Natural killer cell (primary cell): ENCODE measurements around the gene PYGM. TPM values are rescaled to one million over a fixed set of nuclear protein-coding genes. Genes with fewer than 3 reads are reported as not detected.

Source experiments
- ATAC-seq, 3 donors: fragments of 150-1000 bp in 2 of 3; fragments of 200-7000 bp in 1 of 3; cut with Tn5 transposase; 1 replicate in 1 of 3; 2 replicates in 2 of 3; pipeline ENCODE4 v1.10.0; 2021; ENCODE audit warnings: mild to moderate bottlenecking in 2 of 3, moderate library complexity in 2 of 3
- DNase-seq, 2 donors: peaks; one replicate each; pipeline versions ENCODE4 v3.0.0 to v3.0.0-alpha.2; 2013 to 2021; ENCODE audit warnings: mixed read lengths in 1 of 2
- H3K27ac ChIP-seq: one replicate; pipeline ENCODE4 v1.5.1; 2013; ENCODE audit warnings: mild to moderate bottlenecking, low read length
- H3K27me3 ChIP-seq: one replicate; pipeline ENCODE4 v1.6.1; 2013; ENCODE audit warnings: low read length; ENCODE audit not compliant: control insufficient read depth, insufficient read depth
- H3K36me3 ChIP-seq: one replicate; pipeline ENCODE4 v1.6.1; 2013; ENCODE audit warnings: low read length; ENCODE audit not compliant: control insufficient read depth, insufficient read depth
- H3K4me1 ChIP-seq: one replicate; pipeline ENCODE4 v1.6.1; 2013; ENCODE audit warnings: low read length; ENCODE audit not compliant: control insufficient read depth, insufficient read depth
- H3K4me3 ChIP-seq: one replicate; pipeline ENCODE4 v1.5.1; 2013; ENCODE audit warnings: low read length
- H3K9me3 ChIP-seq: one replicate; pipeline ENCODE4 v1.6.1; 2013; ENCODE audit warnings: low read length; ENCODE audit not compliant: control insufficient read depth, insufficient read depth
- H3K27ac Mint-ChIP-seq, 2 donors: one replicate each; pipeline ENCODE4 v1.8.0; 2022; ENCODE audit warnings: mild to moderate bottlenecking in 2 of 2, mixed read lengths in 2 of 2, moderate library complexity in 1 of 2
- H3K27me3 Mint-ChIP-seq, 2 donors: one replicate each; pipeline ENCODE4 v1.8.0; 2022; ENCODE audit warnings: low read depth in 2 of 2, mixed read lengths in 2 of 2
- H3K36me3 Mint-ChIP-seq: one replicate; pipeline ENCODE4 v1.8.0; 2022; ENCODE audit warnings: mixed read lengths
- H3K4me1 Mint-ChIP-seq, 2 donors: one replicate each; pipeline ENCODE4 v1.8.0; 2022; ENCODE audit warnings: mixed read lengths in 2 of 2
- H3K4me3 Mint-ChIP-seq: one replicate; pipeline ENCODE4 v1.8.0; 2022; ENCODE audit warnings: mild to moderate bottlenecking, moderate library complexity, mixed read lengths
- H3K9me3 Mint-ChIP-seq, 2 donors: one replicate each; pipeline ENCODE4 v1.8.0; 2022; ENCODE audit warnings: mixed read lengths in 2 of 2
- WGBS: methylation state at CpG from one replicate; pipeline ENCODE4 v1.1.7; 2013; ENCODE audit warnings: missing lambda C conversion rate; ENCODE audit not compliant: insufficient coverage; 5-methylcytosine and 5-hydroxymethylcytosine counted together
- intact Hi-C: fragments of 100-400 bp; cut with micrococcal nuclease; formaldehyde crosslinking; loops from one replicate; pipeline ENCODE4 v1.14.2; 2022
- total RNA-seq, 4 donors: library from RNA; stranded (reverse); fragments of 120-200 nt in 1 of 4; gene quantifications; one replicate each; pipeline versions ENCODE4 v1.2.3 to v1.2.4, GENCODE V29; 2013 to 2022
- TF ChIP-seq, protein P1 (sequence below): fragments of 200-600 bp; IDR thresholded peaks from one replicate; pipeline ENCODE4 v1.8.0; 2022; ENCODE audit warnings: antibody characterized with exemption

Gene PYGM
- total RNA-seq, 3 donors from 2014 or later (not counting 1 experiment from before 2014, with no cell fraction given): 4.1 to 8.4 (median 6.1) TPM

DNA sequence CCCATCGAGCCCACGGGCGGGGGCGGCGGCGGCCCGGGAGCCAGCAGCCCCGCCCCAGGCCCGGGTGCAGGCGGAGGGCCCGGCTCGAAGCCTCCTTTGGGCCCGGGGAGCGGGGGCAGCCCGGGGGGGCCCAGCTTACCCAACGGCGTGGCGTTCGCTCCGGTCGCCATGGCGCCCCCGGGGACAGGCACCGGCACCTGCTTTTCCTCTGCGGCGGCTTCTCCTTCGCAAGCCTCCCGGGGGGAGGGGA is 18.4 kb upstream of the PYGM start:
- DNase-seq: no peak
- H3K9me3 ChIP-seq: no peaks in the 10 kb centered on the region
- peak; percentile 0 to 3 (median 3) for ATAC-seq
- peaks cover 32% of the 10 kb centered on the region for H3K36me3 Mint-ChIP-seq
- peak overlapping the region; percentile 95 for H3K4me3 Mint-ChIP-seq
- intact Hi-C loops: loop anchor here (1.0 to 10.0 kb wide), 4 partner anchors 13 to 337 kb away; partner anchors contain the start of genes EHD1, TM7SF2 and ZNHIT2
- H3K4me1 Mint-ChIP-seq: peaks cover 49 to 52% of the 10 kb centered on the region in 2 donors
- H3K27ac Mint-ChIP-seq: peak overlapping the region; percentile 97 to 100
- H3K27ac ChIP-seq: peak overlapping the region; percentile 98
- TF ChIP-seq, protein P1, sequence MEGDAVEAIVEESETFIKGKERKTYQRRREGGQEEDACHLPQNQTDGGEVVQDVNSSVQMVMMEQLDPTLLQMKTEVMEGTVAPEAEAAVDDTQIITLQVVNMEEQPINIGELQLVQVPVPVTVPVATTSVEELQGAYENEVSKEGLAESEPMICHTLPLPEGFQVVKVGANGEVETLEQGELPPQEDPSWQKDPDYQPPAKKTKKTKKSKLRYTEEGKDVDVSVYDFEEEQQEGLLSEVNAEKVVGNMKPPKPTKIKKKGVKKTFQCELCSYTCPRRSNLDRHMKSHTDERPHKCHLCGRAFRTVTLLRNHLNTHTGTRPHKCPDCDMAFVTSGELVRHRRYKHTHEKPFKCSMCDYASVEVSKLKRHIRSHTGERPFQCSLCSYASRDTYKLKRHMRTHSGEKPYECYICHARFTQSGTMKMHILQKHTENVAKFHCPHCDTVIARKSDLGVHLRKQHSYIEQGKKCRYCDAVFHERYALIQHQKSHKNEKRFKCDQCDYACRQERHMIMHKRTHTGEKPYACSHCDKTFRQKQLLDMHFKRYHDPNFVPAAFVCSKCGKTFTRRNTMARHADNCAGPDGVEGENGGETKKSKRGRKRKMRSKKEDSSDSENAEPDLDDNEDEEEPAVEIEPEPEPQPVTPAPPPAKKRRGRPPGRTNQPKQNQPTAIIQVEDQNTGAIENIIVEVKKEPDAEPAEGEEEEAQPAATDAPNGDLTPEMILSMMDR: no peak
- peaks cover 28% of the 10 kb centered on the region for H3K4me1 ChIP-seq
- H3K9me3 Mint-ChIP-seq: no peaks in the 10 kb centered on the region
- peak overlapping the region; percentile 59 for H3K4me3 ChIP-seq
- H3K27me3 ChIP-seq: no peaks in the 10 kb centered on the region
- under 1% methylated on average over 28 of the region's 28 CpGs for WGBS
- no peaks in the 10 kb centered on the region for H3K27me3 Mint-ChIP-seq
- peaks cover 41% of the 10 kb centered on the region for H3K36me3 ChIP-seq

DNA sequence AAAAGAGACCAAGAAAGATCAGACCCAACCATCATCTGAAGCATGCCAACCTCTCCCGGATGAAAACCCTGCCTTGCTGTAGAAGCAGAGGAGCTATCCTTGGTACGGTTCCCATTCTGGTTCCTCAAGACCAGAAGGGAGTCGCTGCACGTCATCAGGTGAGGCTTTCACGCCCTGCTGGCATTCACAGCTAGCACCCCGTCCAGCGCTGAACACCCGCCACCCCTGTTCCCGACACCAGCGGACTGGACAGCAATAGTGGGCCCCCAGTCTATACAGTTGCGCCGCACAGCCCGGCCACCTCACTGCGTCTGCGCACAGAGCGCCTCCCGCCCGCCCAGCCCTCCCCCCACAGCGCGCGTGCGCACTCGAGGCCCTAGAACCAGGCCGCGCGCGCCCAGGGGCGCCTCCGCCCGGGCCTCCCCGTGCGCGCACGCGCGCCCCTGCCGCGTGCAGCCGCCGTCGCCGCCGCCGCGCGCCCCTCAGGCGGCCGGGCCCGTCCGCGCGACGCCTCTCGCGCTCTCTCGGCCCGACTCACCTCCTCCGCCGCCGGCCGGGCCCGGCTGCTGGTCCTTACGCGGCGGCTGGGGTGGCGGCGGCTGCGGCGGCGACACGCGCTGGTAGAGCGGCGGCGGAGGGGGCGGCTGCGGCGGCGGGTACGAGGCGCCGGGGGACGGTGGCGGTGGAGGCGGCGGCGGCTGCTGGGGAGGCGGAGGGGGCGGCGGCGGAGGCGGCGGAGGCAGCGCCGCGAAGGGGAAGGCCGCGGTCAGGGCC is 17.9 kb upstream of the PYGM start:
- DNase-seq: peak; percentile 82 to 95
- intact Hi-C loops: loop anchor here (1.0 to 10.0 kb wide), 4 partner anchors 13 to 337 kb away; partner anchors contain the start of genes EHD1, TM7SF2 and ZNHIT2
- Histone ChIP-seq H3K4me3 (peak overlapping the region; percentile 64), H3K9me3 (no peaks in the 10 kb centered on the region), H3K27ac (peak overlapping the region; percentile 71), H3K36me3 (peaks cover 46% of the 10 kb centered on the region), H3K4me1 (peaks cover 32% of the 10 kb centered on the region), H3K27me3 (no peaks in the 10 kb centered on the region)
- H3K4me1 Mint-ChIP-seq: peaks cover 54 to 55% of the 10 kb centered on the region in 2 donors
- ATAC-seq: peak; percentile 10 to 27 (median 11)
- no peaks in the 10 kb centered on the region for H3K9me3 Mint-ChIP-seq
- peak overlapping the region; percentile 97 to 100 for H3K27ac Mint-ChIP-seq
- peak overlapping the region; percentile 94 for H3K4me3 Mint-ChIP-seq
- TF ChIP-seq, protein P1: no peak
- H3K27me3 Mint-ChIP-seq: no peaks in the 10 kb centered on the region
- WGBS: under 1% methylated on average over 98 of the region's 98 CpGs
- H3K36me3 Mint-ChIP-seq: peaks cover 33% of the 10 kb centered on the region

DNA sequence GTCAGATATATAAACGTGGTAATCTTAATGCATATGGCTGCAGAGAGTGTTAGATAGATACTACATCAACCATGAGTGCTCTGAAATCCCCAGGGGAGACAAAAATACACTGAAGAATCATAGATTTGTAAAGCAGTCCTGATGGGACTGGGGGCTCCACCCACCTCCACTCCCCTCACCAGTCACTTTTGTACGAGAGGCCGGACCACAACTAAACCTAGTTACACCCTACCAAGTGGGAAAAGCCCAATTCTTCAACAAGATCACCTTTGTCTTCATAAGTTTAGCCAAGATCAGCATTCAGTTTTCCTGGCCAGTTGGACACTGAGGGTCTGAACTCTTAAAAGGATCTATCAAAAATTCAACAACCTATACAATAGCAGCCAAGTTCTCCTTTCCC is 17.1 kb upstream of the PYGM start:
- intact Hi-C loops: loop anchor here (10.0 kb wide), 1 partner anchor 338 kb away; the partner anchor contains the start of genes TM7SF2 and ZNHIT2
- Mint-ChIP-seq H3K27me3 (no peaks in the 10 kb centered on the region), H3K36me3 (peaks cover 40% of the 10 kb centered on the region), H3K4me3 (peak overlapping the region; percentile 94), H3K4me1 (peaks cover 59 to 62% of the 10 kb centered on the region in 2 donors), H3K27ac (peak overlapping the region; percentile 89 to 94), H3K9me3 (no peaks in the 10 kb centered on the region)
- H3K27me3 ChIP-seq: no peaks in the 10 kb centered on the region
- peak overlapping the region; percentile 71 for H3K27ac ChIP-seq
- 19% methylated on average over 2 of the region's 3 CpGs for WGBS
- H3K4me1 ChIP-seq: peaks cover 32% of the 10 kb centered on the region
- peak overlapping the region; percentile 64 for H3K4me3 ChIP-seq
- no peaks in the 10 kb centered on the region for H3K9me3 ChIP-seq
- ATAC-seq: no peak
- peaks cover 53% of the 10 kb centered on the region for H3K36me3 ChIP-seq
- no peak for DNase-seq
- TF ChIP-seq, protein P1: no peak
